A549 (cell line): ENCODE measurements around the gene KISS1. TPM values are rescaled to one million over a fixed set of nuclear protein-coding genes. Genes with fewer than 3 reads are reported as not detected.

Experiments used
- ATAC-seq, 2 experiments: fragments of 200-7000 bp in 1 of 2; fragments of >200 bp in 1 of 2; cut with Nextera tagmentation in 1 of 2; cut with Tn5 transposase in 1 of 2; 3 replicates each; pipeline versions ENCODE4 v1.8.0 to v1.9.1; 2018 to 2020; ENCODE audit warnings: mild to moderate bottlenecking in 1 of 2, moderate library complexity in 1 of 2
- CTCF ChIA-PET: fragments of 300-600 bp; sonication (Branson Sonifier 250); formaldehyde crosslinking; extraction: SDS; loops from one replicate; lab custom pipeline; 2021; ENCODE audit warnings: antibody characterized with exemption, inconsistent platforms; lab: Yijun Ruan, JAX
- POLR2A ChIA-PET: fragments of 350-600 bp; formaldehyde crosslinking; extraction: SDS; loops from one replicate; lab custom pipeline; 2021; ENCODE audit warnings: antibody characterized with exemption, inconsistent platforms; lab: Yijun Ruan, JAX
- DNase-seq, 2 experiments: peaks; one replicate each; pipeline versions ENCODE4 v3.0.0 to v3.0.0-alpha.2; 2011 to 2016; ENCODE audit warnings: low read depth in 1 of 2, low spot score in 1 of 2
- FAIRE-seq: peaks from 2 replicates; lab custom pipeline; 2011; peaks lifted over from hg19 to GRCh38; lab: Jason Lieb, UNC
- H3K27ac ChIP-seq, 2 experiments: fragments of >200 bp; sonication (Bioruptor Twin); formaldehyde crosslinking; 3 replicates each; pipeline ENCODE4 v1.5.1; 2016 to 2017
- H3K4me1 ChIP-seq: fragments of >200 bp; sonication (Bioruptor Twin); formaldehyde crosslinking; 3 replicates; pipeline ENCODE4 v1.6.1; 2016
- H3K4me2 ChIP-seq: fragments of >200 bp; sonication (Bioruptor Twin); formaldehyde crosslinking; 3 replicates; pipeline ENCODE4 v1.6.1; 2016
- H3K4me3 ChIP-seq: fragments of >200 bp; sonication (Bioruptor Twin); formaldehyde crosslinking; 3 replicates; pipeline ENCODE4 v1.5.1; 2016
- H3K9me3 ChIP-seq: fragments of >200 bp; sonication (Bioruptor Twin); formaldehyde crosslinking; 3 replicates; pipeline ENCODE4 v1.6.1; 2016
- CBX8 ChIP-seq: fragments of 200-600 bp; sonication (generic); IDR thresholded peaks from 2 replicates; pipeline ENCODE4 v1.6.1; 2016
- CHD2 ChIP-seq: fragments of 150-350 bp; IDR thresholded peaks from 2 replicates; pipeline ENCODE4 v1.6.1; 2014; ENCODE audit warnings: low read length; ENCODE audit not compliant: partially characterized antibody
- CTCF ChIP-seq: fragments of >200 bp; sonication (Bioruptor Twin); formaldehyde crosslinking; IDR thresholded peaks from 3 replicates; pipeline ENCODE4 v1.5.1; 2016
- ELK1 ChIP-seq: fragments of 150-350 bp; IDR thresholded peaks from 2 replicates; pipeline ENCODE4 v1.6.1; 2014; ENCODE audit warnings: low read depth, mild to moderate bottlenecking, low read length
- GATA3 ChIP-seq: IDR thresholded peaks from 2 replicates; pipeline ENCODE4 v1.6.1; 2012; ENCODE audit warnings: borderline replicate concordance
- HEYL ChIP-seq: fragments of 250-450 bp; sonication (Bioruptor Pico); IDR thresholded peaks from 2 replicates; pipeline ENCODE4 v1.8.0; 2021; ENCODE audit warnings: mild to moderate bottlenecking, moderate library complexity
- HOXB13 ChIP-seq: fragments of 250-450 bp; sonication (Bioruptor Pico); IDR thresholded peaks from 2 replicates; pipeline ENCODE4 v1.5.0; 2020; ENCODE audit warnings: low read depth, mild to moderate bottlenecking, moderate library complexity
- HOXB5 ChIP-seq: fragments of 250-450 bp; sonication (Bioruptor Pico); IDR thresholded peaks from 2 replicates; pipeline ENCODE4 v1.5.0; 2020; ENCODE audit warnings: mild to moderate bottlenecking, moderate library complexity
- JUN ChIP-seq, 2 experiments: fragments of >200 bp; sonication (Bioruptor Twin); formaldehyde crosslinking; IDR thresholded peaks; 2 replicates in 1 of 2; 3 replicates in 1 of 2; pipeline ENCODE4 v1.6.1; 2016 to 2017
- JUNB ChIP-seq: fragments of >200 bp; sonication (Bioruptor Twin); formaldehyde crosslinking; IDR thresholded peaks from 2 replicates; pipeline ENCODE4 v1.6.1; 2016
- KDM5A ChIP-seq: fragments of 200-600 bp; sonication (generic); IDR thresholded peaks from 2 replicates; pipeline ENCODE4 v1.6.1; 2016; ENCODE audit warnings: antibody characterized with exemption, mild to moderate bottlenecking
- MAFK ChIP-seq: fragments of 450-650 bp; IDR thresholded peaks from 2 replicates; pipeline ENCODE4 v1.6.1; 2014; ENCODE audit not compliant: partially characterized antibody
- MYC ChIP-seq: IDR thresholded peaks from 2 replicates; pipeline ENCODE4 v1.6.1; 2012; ENCODE audit warnings: mild to moderate bottlenecking, inconsistent platforms, low read length, improper control_type of control experiment, borderline replicate concordance
- NFE2L2 ChIP-seq: fragments of 150-350 bp; conservative IDR thresholded peaks from 2 replicates; pipeline ENCODE4 v1.6.1; 2014; ENCODE audit warnings: low read length
- NPAS2 ChIP-seq: fragments of 250-450 bp; sonication (Bioruptor Pico); IDR thresholded peaks from 2 replicates; pipeline ENCODE4 v1.8.0; 2022; ENCODE audit warnings: mild to moderate bottlenecking, moderate library complexity, borderline replicate concordance
- NR3C1 ChIP-seq: fragments of >200 bp; sonication (Bioruptor Twin); formaldehyde crosslinking; IDR thresholded peaks from 3 replicates; pipeline ENCODE4 v1.6.1; 2017
- PHF8 ChIP-seq: fragments of 200-600 bp; sonication (generic); IDR thresholded peaks from 2 replicates; pipeline ENCODE4 v1.6.1; 2016; ENCODE audit warnings: low read depth, mild to moderate bottlenecking, antibody characterized with exemption, moderate library complexity, borderline replicate concordance
- POLR2AphosphoS2 ChIP-seq: conservative IDR thresholded peaks from 2 replicates; pipeline ENCODE4 v1.6.1; 2012; ENCODE audit warnings: low read length, improper control_type of control experiment, inconsistent platforms
- RARB ChIP-seq: fragments of 250-450 bp; sonication (Bioruptor Pico); IDR thresholded peaks from 2 replicates; pipeline ENCODE4 v1.8.0; 2021; ENCODE audit warnings: mild to moderate bottlenecking, moderate library complexity
- RCOR1 ChIP-seq: fragments of 150-350 bp; IDR thresholded peaks from 2 replicates; pipeline ENCODE4 v1.6.1; 2014; ENCODE audit warnings: antibody characterized with exemption, low read length, low read depth
- RFX5 ChIP-seq: fragments of 450-650 bp; IDR thresholded peaks from 2 replicates; pipeline ENCODE4 v1.7.1; 2014; ENCODE audit warnings: antibody characterized with exemption, mild to moderate bottlenecking, moderate library complexity
- RNF2 ChIP-seq: fragments of 200-600 bp; sonication (generic); IDR thresholded peaks from 2 replicates; pipeline ENCODE4 v1.6.1; 2016; ENCODE audit warnings: low read depth, mild to moderate bottlenecking, antibody characterized with exemption, moderate library complexity, borderline replicate concordance
- SREBF2 ChIP-seq: fragments of 450-650 bp; IDR thresholded peaks from 2 replicates; pipeline ENCODE4 v1.6.1; 2014; ENCODE audit warnings: mild to moderate bottlenecking, moderate library complexity
- USF2 ChIP-seq: fragments of 450-650 bp; IDR thresholded peaks from 2 replicates; pipeline ENCODE4 v1.6.1; 2014; ENCODE audit warnings: antibody characterized with exemption
- ZFP36 ChIP-seq: fragments of 450-650 bp; IDR thresholded peaks from 2 replicates; pipeline ENCODE4 v1.6.1; 2014; ENCODE audit warnings: borderline replicate concordance; ENCODE audit not compliant: partially characterized antibody
- ZNF302 ChIP-seq: fragments of 250-450 bp; sonication (Bioruptor Pico); IDR thresholded peaks from 2 replicates; pipeline ENCODE4 v1.9.0; 2021; ENCODE audit warnings: inconsistent platforms, mild to moderate bottlenecking, moderate library complexity
- ZSCAN20 ChIP-seq: fragments of 250-450 bp; sonication (Bioruptor Pico); IDR thresholded peaks from 2 replicates; pipeline ENCODE4 v1.8.0; 2022; ENCODE audit warnings: mild to moderate bottlenecking, moderate library complexity
- WGBS: methylation state at CpG from one replicate; pipeline ENCODE4 v1.1.6; 2017; ENCODE audit errors: missing lambda C conversion rate; 5-methylcytosine and 5-hydroxymethylcytosine counted together
- polyA plus RNA-seq, 4 experiments: library from polyadenylated mRNA; depleted of rRNA in 3 of 4; stranded (reverse); fragments of >200 nt; fragmentation: RNase III in 1 of 4; extraction: RNeasy Plus Mini Kit Qiagen cat#74134 plus additional on column Dnase treatment in 1 of 4; gene quantifications; 2 replicates in 3 of 4; 3 replicates in 1 of 4; pipeline ENCODE4 v1.2.3, GENCODE V29; 2011 to 2017
- TF ChIP-seq, protein P1 (sequence below): fragments of >200 bp; sonication (Bioruptor Twin); formaldehyde crosslinking; IDR thresholded peaks from 3 replicates; pipeline ENCODE4 v1.6.1; 2016
- TF ChIP-seq, protein P2 (sequence below): fragments of 250-450 bp; sonication (Bioruptor Pico); IDR thresholded peaks from 2 replicates; pipeline ENCODE4 v1.5.0; 2021; ENCODE audit warnings: mild to moderate bottlenecking, moderate library complexity, borderline replicate concordance
- TF ChIP-seq, protein P3 (sequence below): fragments of 250-450 bp; sonication (Bioruptor Pico); IDR thresholded peaks from 2 replicates; pipeline ENCODE4 v1.5.0; 2020; ENCODE audit warnings: low read depth, mild to moderate bottlenecking, moderate library complexity

KISS1 gene
- polyA plus RNA-seq, 2 of the 4 experiments (the other 2 are of a cell fraction) = 0.23 TPM; not detected in 1

GRCh38 chr1:204227351-204227750 lies 31.1 kb upstream of the KISS1 start:
- 93% methylated on average over 2 of the region's 2 CpGs for WGBS
- POLR2A ChIA-PET = no interaction called here
- Histone ChIP-seq H3K4me3 (no peak overlapping the region), H3K4me1 (no peaks in the 10 kb centered on the region), H3K9me3 (no peaks in the 10 kb centered on the region), H3K4me2 (no peak overlapping the region), H3K27ac (no peak overlapping the region)
- CTCF ChIA-PET = interaction anchor here (1.0 to 7.4 kb wide), 5 partner anchors 13 to 171 kb away, joined by 3 to 28 read pairs (median 9); partner anchors contain the start of gene GOLT1A
- ATAC-seq = no peak
- no peak for FAIRE-seq
- DNase-seq = no peak
- TF ChIP-seq SREBF2 (no peak), GATA3 (no peak), HOXB5 (CRISPR knock-in tag) (no peak), USF2 (no peak), NR3C1 (no peak), MYC (no peak), RNF2 (no peak), ZSCAN20 (no peak), POLR2AphosphoS2 (no peak), ELK1 (no peak), JUNB (no peak), CBX8 (no peak)
- TF ChIP-seq, protein P1, sequence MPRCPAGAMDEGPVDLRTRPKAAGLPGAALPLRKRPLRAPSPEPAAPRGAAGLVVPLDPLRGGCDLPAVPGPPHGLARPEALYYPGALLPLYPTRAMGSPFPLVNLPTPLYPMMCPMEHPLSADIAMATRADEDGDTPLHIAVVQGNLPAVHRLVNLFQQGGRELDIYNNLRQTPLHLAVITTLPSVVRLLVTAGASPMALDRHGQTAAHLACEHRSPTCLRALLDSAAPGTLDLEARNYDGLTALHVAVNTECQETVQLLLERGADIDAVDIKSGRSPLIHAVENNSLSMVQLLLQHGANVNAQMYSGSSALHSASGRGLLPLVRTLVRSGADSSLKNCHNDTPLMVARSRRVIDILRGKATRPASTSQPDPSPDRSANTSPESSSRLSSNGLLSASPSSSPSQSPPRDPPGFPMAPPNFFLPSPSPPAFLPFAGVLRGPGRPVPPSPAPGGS = no peak

- 94% methylated on average over 16 of the region's 16 CpGs for WGBS
- Histone ChIP-seq H3K27ac (no peak overlapping the region), H3K9me3 (no peaks in the 10 kb centered on the region), H3K4me1 (no peaks in the 10 kb centered on the region), H3K4me2 (no peak overlapping the region), H3K4me3 (no peak overlapping the region)
- no peak for FAIRE-seq
- TF ChIP-seq PHF8 (no peak), CHD2 (no peak), CTCF (no peak), ZFP36 (no peak), RCOR1 (no peak), HEYL (CRISPR knock-in tag) (no peak), MAFK (no peak), NFE2L2 (no peak), SREBF2 (no peak), RFX5 (no peak), ZNF302 (CRISPR knock-in tag) (no peak), NPAS2 (CRISPR knock-in tag) (no peak), KDM5A (no peak), JUN (IDR thresholded peaks at IDR 0.05) (no peak), RARB (CRISPR knock-in tag) (no peak), HOXB13 (CRISPR knock-in tag) (no peak)
- TF ChIP-seq, protein P2, sequence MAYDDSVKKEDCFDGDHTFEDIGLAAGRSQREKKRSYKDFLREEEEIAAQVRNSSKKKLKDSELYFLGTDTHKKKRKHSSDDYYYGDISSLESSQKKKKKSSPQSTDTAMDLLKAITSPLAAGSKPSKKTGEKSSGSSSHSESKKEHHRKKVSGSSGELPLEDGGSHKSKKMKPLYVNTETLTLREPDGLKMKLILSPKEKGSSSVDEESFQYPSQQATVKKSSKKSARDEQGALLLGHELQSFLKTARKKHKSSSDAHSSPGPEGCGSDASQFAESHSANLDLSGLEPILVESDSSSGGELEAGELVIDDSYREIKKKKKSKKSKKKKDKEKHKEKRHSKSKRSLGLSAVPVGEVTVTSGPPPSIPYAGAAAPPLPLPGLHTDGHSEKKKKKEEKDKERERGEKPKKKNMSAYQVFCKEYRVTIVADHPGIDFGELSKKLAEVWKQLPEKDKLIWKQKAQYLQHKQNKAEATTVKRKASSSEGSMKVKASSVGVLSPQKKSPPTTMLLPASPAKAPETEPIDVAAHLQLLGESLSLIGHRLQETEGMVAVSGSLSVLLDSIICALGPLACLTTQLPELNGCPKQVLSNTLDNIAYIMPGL (CRISPR knock-in tag) = no peak
- TF ChIP-seq, protein P3, sequence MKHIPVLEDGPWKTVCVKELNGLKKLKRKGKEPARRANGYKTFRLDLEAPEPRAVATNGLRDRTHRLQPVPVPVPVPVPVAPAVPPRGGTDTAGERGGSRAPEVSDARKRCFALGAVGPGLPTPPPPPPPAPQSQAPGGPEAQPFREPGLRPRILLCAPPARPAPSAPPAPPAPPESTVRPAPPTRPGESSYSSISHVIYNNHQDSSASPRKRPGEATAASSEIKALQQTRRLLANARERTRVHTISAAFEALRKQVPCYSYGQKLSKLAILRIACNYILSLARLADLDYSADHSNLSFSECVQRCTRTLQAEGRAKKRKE (CRISPR knock-in tag) = no peak
- ATAC-seq = no peak
- POLR2A ChIA-PET = no interaction called here
- no peak for DNase-seq
- CTCF ChIA-PET = interaction anchor here (0.9 to 7.4 kb wide), 4 partner anchors 19 to 141 kb away, joined by 3 to 28 read pairs (median 8); no protein-coding TSS in a partner anchor
Observed at GRCh38 chr1:204225841-204226735, 29.8 kb upstream of the KISS1 start.
